ENCODE data around the gene ADCY4.

Gene ADCY4

DNA sequence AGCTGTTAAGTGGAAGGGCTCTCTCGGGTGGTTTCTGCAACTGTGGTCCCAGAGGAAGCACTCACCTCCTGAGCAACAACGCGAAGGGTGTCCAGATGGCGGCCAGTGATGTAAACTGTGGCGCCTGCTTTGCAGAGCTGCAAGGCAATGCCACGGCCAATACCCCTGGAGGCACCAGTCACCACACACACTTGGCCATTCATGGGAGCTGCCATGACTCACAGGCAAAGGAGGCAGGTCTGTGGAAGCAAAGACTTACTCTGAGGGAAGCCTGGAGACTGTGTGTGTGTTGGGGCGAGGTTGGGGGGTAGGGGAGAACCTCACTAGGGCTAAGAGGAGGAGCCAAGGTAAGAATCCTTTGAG is 36.0 kb downstream of the ADCY4 start:
- H3K9me3 ChIP-seq (ENCODE audit: insufficient read depth, low read length) = no peaks in the 10 kb centered on the region
- no peaks in the 10 kb centered on the region for H4K20me1 ChIP-seq (ENCODE audit: low read depth, low read length)
- peak overlapping the region; percentile 84 for H3K4me2 ChIP-seq (ENCODE audit: low read depth, low read length, poor library complexity, severe bottlenecking)
- no peaks in the 10 kb centered on the region for H3K27me3 ChIP-seq (ENCODE audit: low read length)
- peak overlapping the region; percentile 88 for H3K4me3 ChIP-seq (ENCODE audit: insufficient read depth, low read length, poor library complexity, severe bottlenecking)
- peaks cover 19% of the 10 kb centered on the region for H3K79me2 ChIP-seq (ENCODE audit: insufficient read depth, low read length)
- no peak for TF ChIP-seq EZH2phosphoT487 (conservative IDR thresholded peaks at IDR 0.05; ENCODE audit: low read length)
- TF ChIP-seq, protein P1, sequence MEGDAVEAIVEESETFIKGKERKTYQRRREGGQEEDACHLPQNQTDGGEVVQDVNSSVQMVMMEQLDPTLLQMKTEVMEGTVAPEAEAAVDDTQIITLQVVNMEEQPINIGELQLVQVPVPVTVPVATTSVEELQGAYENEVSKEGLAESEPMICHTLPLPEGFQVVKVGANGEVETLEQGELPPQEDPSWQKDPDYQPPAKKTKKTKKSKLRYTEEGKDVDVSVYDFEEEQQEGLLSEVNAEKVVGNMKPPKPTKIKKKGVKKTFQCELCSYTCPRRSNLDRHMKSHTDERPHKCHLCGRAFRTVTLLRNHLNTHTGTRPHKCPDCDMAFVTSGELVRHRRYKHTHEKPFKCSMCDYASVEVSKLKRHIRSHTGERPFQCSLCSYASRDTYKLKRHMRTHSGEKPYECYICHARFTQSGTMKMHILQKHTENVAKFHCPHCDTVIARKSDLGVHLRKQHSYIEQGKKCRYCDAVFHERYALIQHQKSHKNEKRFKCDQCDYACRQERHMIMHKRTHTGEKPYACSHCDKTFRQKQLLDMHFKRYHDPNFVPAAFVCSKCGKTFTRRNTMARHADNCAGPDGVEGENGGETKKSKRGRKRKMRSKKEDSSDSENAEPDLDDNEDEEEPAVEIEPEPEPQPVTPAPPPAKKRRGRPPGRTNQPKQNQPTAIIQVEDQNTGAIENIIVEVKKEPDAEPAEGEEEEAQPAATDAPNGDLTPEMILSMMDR (IDR thresholded peaks at IDR 0.05; ENCODE audit: insufficient read depth, low read length, poor library complexity, severe bottlenecking) = no peak
- peaks cover 14% of the 10 kb centered on the region for H3F3A ChIP-seq (ENCODE audit: insufficient read depth)
- peak overlapping the region; percentile 42 for H3K27ac ChIP-seq (ENCODE audit: low read depth, low read length)
- peaks cover 2% of the 10 kb centered on the region; the same call in 1 of the 2 replicates for H3K36me3 ChIP-seq (ENCODE audit: low read length)
- no peak overlapping the region for H2AFZ ChIP-seq (ENCODE audit: low read depth, low read length, severe bottlenecking)
- peak overlapping the region; percentile 89 for H3K9ac ChIP-seq (ENCODE audit: low read length)
- no peaks in the 10 kb centered on the region for H3K9me2 ChIP-seq (replicated peaks; ENCODE audit: insufficient read depth, low read length)

DNA sequence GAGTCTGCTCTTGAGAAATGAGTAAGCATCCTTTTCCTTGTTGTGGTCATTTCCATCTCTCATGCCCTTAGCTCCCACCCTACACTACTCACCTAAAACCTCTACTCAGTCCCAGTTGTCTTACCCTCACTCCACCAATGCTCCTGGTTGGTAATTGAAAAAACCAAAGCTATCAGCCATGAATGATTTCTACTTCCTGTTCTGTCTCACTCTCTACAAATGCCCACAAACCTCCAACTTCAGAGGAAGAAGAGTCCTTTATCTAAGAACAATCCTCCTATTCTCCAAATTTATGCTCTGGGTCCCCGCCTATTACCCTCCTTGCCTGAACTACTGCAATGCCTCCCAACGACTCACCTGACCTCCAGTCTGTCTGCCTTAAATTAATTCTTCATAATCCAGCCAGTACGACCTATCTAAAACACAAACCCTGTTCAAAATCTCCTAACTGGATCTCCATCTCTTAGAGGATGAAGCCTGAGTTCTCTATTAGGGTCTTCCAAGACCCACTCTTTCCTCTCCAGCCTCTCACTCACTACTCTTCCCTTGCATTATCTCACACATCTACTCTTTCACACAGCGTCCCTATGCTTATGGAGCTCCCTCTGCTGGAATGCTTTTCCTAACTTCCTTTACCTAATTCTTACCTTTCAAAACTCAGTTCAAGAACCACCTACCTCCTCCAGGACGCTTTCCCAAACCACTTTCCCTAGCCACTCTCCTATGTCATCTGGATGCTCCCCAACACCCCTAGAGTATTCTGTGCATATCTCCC is 37.5 kb downstream of the ADCY4 start:
- Histone ChIP-seq H3K4me2 (ENCODE audit: low read depth, low read length, poor library complexity, severe bottlenecking) (peak overlapping the region; percentile 17), H3K36me3 (ENCODE audit: low read length) (peaks cover 2% of the 10 kb centered on the region; the same call in 1 of the 2 replicates), H3K27me3 (ENCODE audit: low read length) (no peaks in the 10 kb centered on the region), H3K9me3 (ENCODE audit: insufficient read depth, low read length) (no peaks in the 10 kb centered on the region), H3K4me3 (ENCODE audit: insufficient read depth, low read length, poor library complexity, severe bottlenecking) (no peak overlapping the region), H2AFZ (ENCODE audit: low read depth, low read length, severe bottlenecking) (no peak overlapping the region), H3K79me2 (ENCODE audit: insufficient read depth, low read length) (peaks cover 19% of the 10 kb centered on the region), H3K27ac (ENCODE audit: low read depth, low read length) (peak overlapping the region; percentile 25; the same call in 1 of the 2 replicates), H3K9me2 (replicated peaks; ENCODE audit: insufficient read depth, low read length) (no peaks in the 10 kb centered on the region), H4K20me1 (ENCODE audit: low read depth, low read length) (no peaks in the 10 kb centered on the region), H3K9ac (ENCODE audit: low read length) (no peak overlapping the region), H3F3A (ENCODE audit: insufficient read depth) (peaks cover 14% of the 10 kb centered on the region)
- TF ChIP-seq, protein P1 (IDR thresholded peaks at IDR 0.05; ENCODE audit: insufficient read depth, low read length, poor library complexity, severe bottlenecking) = no peak
- no peak for TF ChIP-seq EZH2phosphoT487 (conservative IDR thresholded peaks at IDR 0.05; ENCODE audit: low read length)

DNA sequence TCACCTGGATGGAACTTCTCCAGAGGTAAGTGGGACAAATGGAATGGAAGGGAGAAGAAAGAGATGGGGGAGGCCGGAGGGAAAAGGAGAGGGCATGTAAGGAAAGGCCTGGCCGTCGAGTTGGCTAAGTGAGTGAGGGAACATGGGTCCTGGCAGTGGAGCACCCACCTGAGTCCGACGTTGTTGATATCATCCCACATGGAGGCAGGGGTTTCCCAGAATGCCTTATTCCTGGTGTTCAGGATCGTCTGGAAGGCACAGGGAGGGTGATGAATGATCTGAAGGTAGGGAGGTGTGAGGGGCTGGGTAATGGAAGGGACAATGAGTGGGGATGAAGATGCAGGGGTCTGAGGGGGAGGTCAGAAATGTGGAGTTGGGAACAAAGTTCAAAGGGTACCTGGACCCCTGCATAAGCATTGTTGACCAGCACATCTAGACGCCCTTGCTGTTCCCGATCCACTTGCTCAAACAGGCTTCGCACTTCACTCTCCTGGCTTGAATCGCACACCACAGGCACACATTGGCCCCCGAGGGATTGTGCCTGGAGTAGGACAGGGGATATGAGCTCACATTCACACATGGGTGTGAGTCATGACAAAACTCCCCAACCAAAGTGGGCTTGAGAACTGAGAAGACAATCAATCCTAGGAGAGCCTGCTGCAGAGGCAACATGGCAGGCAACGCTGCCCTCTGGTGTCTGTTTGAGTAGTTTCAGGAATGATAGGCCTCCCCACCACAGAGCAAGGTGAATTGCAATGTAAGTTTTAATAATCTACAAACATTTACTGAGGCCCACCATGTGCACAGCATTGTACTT is 38.3 kb downstream of the ADCY4 start:
- no peak overlapping the region for H3K9ac ChIP-seq (ENCODE audit: low read length)
- H2AFZ ChIP-seq (ENCODE audit: low read depth, low read length, severe bottlenecking) = no peak overlapping the region
- peaks cover 19% of the 10 kb centered on the region for H3K79me2 ChIP-seq (ENCODE audit: insufficient read depth, low read length)
- peaks cover 14% of the 10 kb centered on the region for H3F3A ChIP-seq (ENCODE audit: insufficient read depth)
- no peaks in the 10 kb centered on the region for H3K27me3 ChIP-seq (ENCODE audit: low read length)
- H4K20me1 ChIP-seq (ENCODE audit: low read depth, low read length) = no peaks in the 10 kb centered on the region
- H3K27ac ChIP-seq (ENCODE audit: low read depth, low read length) = no peak overlapping the region
- H3K36me3 ChIP-seq (ENCODE audit: low read length) = peaks cover 2% of the 10 kb centered on the region; the same call in 1 of the 2 replicates
- no peaks in the 10 kb centered on the region for H3K9me3 ChIP-seq (ENCODE audit: insufficient read depth, low read length)
- TF ChIP-seq, protein P1 (IDR thresholded peaks at IDR 0.05; ENCODE audit: insufficient read depth, low read length, poor library complexity, severe bottlenecking) = peak; percentile 63
- TF ChIP-seq EZH2phosphoT487 (conservative IDR thresholded peaks at IDR 0.05; ENCODE audit: low read length) = no peak
- no peaks in the 10 kb centered on the region for H3K9me2 ChIP-seq (replicated peaks; ENCODE audit: insufficient read depth, low read length)
- H3K4me3 ChIP-seq (ENCODE audit: insufficient read depth, low read length, poor library complexity, severe bottlenecking) = no peak overlapping the region
- no peak overlapping the region for H3K4me2 ChIP-seq (ENCODE audit: low read depth, low read length, poor library complexity, severe bottlenecking)
